Nephron progenitor cell (in vitro differentiated cells): Measurements from ENCODE around the gene RBM19.

Source experiments
- DNase-seq: peaks from one replicate; pipeline ENCODE4 v3.0.0; 2021
- H3K27ac Mint-ChIP-seq: 2 replicates; pipeline ENCODE4 v1.8.0; 2021; ENCODE audit warnings: mild to moderate bottlenecking, moderate library complexity, mixed read lengths
- H3K27me3 Mint-ChIP-seq: 2 replicates; pipeline ENCODE4 v1.8.0; 2021; ENCODE audit warnings: mild to moderate bottlenecking, low read depth, mixed read lengths; ENCODE audit not compliant: poor library complexity
- H3K36me3 Mint-ChIP-seq: 2 replicates; pipeline ENCODE4 v1.8.0; 2021; ENCODE audit warnings: low read depth, mixed read lengths
- H3K4me1 Mint-ChIP-seq: 2 replicates; pipeline ENCODE4 v1.8.0; 2021; ENCODE audit warnings: mixed read lengths
- H3K4me3 Mint-ChIP-seq: 2 replicates; pipeline ENCODE4 v1.8.0; 2021; ENCODE audit warnings: mild to moderate bottlenecking, moderate library complexity, mixed read lengths
- H3K9me3 Mint-ChIP-seq: 2 replicates; pipeline ENCODE4 v1.8.0; 2021; ENCODE audit warnings: mild to moderate bottlenecking, moderate library complexity, mixed read lengths
- TF ChIP-seq, protein P1 (sequence below): fragments of 200-600 bp; sonication (generic); IDR thresholded peaks from 2 replicates; pipeline ENCODE4 v1.5.0; 2021; ENCODE audit warnings: antibody characterized with exemption

Gene RBM19

DNA sequence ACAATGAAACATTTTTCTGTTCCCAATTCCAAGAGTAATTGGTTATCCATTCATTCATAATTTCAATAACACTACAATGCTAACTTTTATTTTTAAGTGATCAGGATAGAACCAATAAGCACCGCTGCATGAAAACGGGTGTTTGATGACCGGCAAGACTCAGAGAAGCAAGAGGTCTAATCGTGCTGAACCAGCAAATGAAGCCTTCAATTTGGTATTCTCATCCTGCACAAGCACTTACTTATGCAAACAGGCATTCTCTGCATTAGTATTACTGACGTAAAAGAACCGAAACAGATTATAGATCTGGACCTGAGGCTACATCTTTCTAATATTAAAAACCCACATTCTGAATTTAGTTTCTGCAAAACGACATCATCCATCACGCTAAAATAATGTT, 67.7 kb downstream of the RBM19 start:
- Mint-ChIP-seq H3K9me3 (no peaks in the 10 kb centered on the region), H3K27me3 (peaks cover 3% of the 10 kb centered on the region), H3K27ac (no peak overlapping the region), H3K4me1 (peaks cover 24% of the 10 kb centered on the region), H3K4me3 (no peak overlapping the region), H3K36me3 (peaks cover 16% of the 10 kb centered on the region)
- TF ChIP-seq, protein P1, sequence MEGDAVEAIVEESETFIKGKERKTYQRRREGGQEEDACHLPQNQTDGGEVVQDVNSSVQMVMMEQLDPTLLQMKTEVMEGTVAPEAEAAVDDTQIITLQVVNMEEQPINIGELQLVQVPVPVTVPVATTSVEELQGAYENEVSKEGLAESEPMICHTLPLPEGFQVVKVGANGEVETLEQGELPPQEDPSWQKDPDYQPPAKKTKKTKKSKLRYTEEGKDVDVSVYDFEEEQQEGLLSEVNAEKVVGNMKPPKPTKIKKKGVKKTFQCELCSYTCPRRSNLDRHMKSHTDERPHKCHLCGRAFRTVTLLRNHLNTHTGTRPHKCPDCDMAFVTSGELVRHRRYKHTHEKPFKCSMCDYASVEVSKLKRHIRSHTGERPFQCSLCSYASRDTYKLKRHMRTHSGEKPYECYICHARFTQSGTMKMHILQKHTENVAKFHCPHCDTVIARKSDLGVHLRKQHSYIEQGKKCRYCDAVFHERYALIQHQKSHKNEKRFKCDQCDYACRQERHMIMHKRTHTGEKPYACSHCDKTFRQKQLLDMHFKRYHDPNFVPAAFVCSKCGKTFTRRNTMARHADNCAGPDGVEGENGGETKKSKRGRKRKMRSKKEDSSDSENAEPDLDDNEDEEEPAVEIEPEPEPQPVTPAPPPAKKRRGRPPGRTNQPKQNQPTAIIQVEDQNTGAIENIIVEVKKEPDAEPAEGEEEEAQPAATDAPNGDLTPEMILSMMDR, result no peak
- no peak for DNase-seq

DNA sequence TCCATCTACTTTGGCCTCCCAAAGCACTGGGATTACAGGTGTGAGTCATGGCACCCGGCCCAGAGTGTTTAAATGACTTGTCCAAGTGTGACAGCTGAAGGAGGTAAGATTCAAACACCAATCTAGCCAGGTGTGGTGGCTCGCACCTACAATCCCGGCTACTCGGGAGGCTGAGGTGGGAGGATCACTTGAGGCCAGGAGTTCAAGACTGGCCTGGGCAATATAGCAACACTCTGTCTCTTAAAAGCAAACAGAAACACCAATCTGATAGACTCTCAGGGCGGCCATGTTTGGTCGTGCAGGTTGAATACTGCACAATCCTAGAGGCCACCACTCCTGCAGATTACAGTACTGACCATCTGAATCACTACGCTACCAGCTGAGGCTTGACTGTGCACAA, 68.7 kb downstream of the RBM19 start:
- Mint-ChIP-seq H3K36me3 (peaks cover 8% of the 10 kb centered on the region), H3K4me3 (no peak overlapping the region), H3K4me1 (peaks cover 24% of the 10 kb centered on the region), H3K27me3 (peaks cover 3% of the 10 kb centered on the region), H3K9me3 (no peaks in the 10 kb centered on the region), H3K27ac (no peak overlapping the region)
- no peak for DNase-seq
- TF ChIP-seq, protein P1, result no peak

DNA sequence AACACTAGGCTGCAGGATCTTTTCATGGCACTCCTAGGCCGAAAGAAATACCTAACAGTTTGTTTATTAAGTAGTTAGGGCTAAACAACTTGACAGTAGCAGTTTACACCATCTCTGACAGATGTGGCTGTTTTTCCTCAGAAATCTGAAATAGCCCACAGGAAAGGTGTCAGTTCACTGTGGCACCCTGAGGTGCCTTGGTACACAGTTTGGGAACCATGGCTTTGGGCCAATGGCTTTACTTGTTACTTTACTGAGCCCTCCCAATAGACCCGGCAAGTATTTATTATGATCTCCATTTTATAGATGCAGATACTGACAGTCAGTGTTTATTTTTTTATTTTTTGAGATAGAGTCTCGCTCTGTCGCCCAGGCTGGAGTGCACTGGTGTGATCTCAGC, 69.3 kb downstream of the RBM19 start:
- Mint-ChIP-seq H3K4me1 (peaks cover 25% of the 10 kb centered on the region), H3K9me3 (no peaks in the 10 kb centered on the region), H3K27me3 (peaks cover 3% of the 10 kb centered on the region), H3K36me3 (peaks cover 8% of the 10 kb centered on the region), H3K4me3 (no peak overlapping the region), H3K27ac (no peak overlapping the region)
- TF ChIP-seq, protein P1, result no peak
- DNase-seq, result no peak

DNA sequence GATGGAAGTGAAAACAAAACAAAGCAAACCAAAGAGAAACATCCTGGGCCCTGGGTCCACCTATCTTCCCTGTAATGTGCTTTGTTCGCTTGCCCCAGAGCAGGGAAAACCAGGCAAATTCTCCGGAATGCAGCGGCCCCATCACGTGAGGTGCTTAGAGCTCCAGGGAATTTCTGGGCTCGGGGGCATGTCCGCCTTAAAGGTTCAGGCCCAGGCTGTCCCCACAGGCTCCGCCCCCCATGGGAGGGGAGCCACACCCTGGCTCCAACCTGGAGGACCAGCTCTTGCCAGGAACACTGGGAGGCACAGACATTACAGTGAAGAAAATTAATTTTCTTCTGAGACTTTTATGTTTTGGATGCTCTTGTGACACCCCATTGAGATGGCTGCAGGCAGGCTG, 69.9 kb downstream of the RBM19 start:
- Mint-ChIP-seq H3K27me3 (peaks cover 3% of the 10 kb centered on the region), H3K9me3 (no peaks in the 10 kb centered on the region), H3K36me3 (peaks cover 8% of the 10 kb centered on the region), H3K27ac (no peak overlapping the region), H3K4me3 (no peak overlapping the region), H3K4me1 (peaks cover 32% of the 10 kb centered on the region)
- TF ChIP-seq, protein P1, result no peak
- DNase-seq, result peak; percentile 28

DNA sequence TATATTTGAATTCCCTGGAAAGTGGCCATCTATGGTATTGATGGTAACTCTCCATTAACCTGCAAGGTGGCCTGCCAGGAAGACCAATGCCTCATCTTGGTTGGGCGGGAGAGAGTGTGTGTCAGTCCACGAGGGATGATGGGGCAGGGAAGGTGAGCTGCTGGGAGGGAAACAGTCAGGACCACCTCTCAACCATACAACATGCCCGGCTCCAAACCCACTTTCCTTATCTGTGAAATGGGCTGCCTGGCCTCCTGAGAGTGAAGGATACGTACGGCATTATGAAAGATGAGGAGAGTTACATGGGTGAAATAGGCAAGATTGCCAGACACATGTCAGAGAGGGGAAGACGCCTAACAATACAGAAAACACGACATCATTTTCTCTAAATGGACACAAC, 70.9 kb downstream of the RBM19 start:
- H3K36me3 Mint-ChIP-seq, result peaks cover 8% of the 10 kb centered on the region
- TF ChIP-seq, protein P1, result no peak
- peaks cover 3% of the 10 kb centered on the region for H3K27me3 Mint-ChIP-seq
- H3K4me1 Mint-ChIP-seq, result peaks cover 38% of the 10 kb centered on the region
- no peaks in the 10 kb centered on the region for H3K9me3 Mint-ChIP-seq
- no peak overlapping the region for H3K27ac Mint-ChIP-seq
- no peak overlapping the region for H3K4me3 Mint-ChIP-seq
- no peak for DNase-seq

DNA sequence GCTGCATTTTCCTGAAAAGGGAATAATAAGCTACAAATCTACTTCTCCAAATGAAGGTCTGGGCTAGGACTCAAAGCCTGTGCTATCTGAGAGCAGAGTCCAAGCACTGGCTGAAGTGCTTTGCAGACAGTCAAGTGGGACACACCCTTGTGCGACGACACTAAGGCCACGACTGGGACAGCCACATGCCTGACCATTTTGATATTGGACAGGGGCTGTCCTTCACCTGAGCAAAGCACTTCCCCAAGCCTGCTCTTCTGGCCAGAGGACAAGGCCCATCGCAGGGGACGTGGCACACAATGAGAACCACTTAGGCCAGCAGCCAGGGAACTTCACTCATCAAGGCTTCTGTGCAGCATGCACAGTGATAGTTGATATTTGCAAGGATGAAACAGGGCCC, 71.4 kb downstream of the RBM19 start:
- Mint-ChIP-seq H3K36me3 (peaks cover 8% of the 10 kb centered on the region), H3K4me3 (no peak overlapping the region), H3K27me3 (peaks cover 3% of the 10 kb centered on the region), H3K4me1 (peaks cover 38% of the 10 kb centered on the region), H3K9me3 (no peaks in the 10 kb centered on the region), H3K27ac (no peak overlapping the region)
- TF ChIP-seq, protein P1, result no peak
- no peak for DNase-seq
